Breast epithelium (tissue), 3 donors: ENCODE data around the gene NR5A2.

ENCODE experiments used
- POLR2A ChIP-seq: fragments of 450-650 bp; IDR thresholded peaks from one replicate; pipeline ENCODE4 v1.6.1; 2016; ENCODE audit warnings: antibody characterized with exemption, mild to moderate bottlenecking, moderate library complexity
- TF ChIP-seq, protein P1 (sequence below), 3 donors: fragments of 450-650 bp; IDR thresholded peaks; one replicate each; pipeline ENCODE4 v1.5.1; 2016 to 2017; ENCODE audit warnings: antibody characterized with exemption in 3 of 3, mild to moderate bottlenecking in 3 of 3, moderate library complexity in 3 of 3

DNA sequence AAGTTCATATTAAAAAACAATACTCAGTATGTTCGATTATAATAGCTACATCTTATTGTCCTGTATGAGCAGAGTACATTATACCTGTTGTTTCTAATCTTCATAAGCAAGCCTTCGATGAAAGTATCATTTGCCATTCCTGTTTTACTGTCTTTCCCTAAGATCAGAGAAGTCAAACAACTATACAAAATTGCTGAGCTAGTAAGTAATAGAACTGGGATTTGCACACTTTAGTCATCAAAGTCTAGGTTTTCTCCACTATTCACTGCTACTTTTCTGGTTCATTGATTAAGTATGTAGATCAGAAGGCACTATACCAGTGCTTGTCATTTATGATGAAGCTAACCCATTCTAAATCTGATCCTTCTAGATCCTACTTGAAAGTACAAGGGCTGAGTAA is 108.9 kb downstream of the NR5A2 start:
- TF ChIP-seq POLR2A: no peak
- TF ChIP-seq, protein P1, sequence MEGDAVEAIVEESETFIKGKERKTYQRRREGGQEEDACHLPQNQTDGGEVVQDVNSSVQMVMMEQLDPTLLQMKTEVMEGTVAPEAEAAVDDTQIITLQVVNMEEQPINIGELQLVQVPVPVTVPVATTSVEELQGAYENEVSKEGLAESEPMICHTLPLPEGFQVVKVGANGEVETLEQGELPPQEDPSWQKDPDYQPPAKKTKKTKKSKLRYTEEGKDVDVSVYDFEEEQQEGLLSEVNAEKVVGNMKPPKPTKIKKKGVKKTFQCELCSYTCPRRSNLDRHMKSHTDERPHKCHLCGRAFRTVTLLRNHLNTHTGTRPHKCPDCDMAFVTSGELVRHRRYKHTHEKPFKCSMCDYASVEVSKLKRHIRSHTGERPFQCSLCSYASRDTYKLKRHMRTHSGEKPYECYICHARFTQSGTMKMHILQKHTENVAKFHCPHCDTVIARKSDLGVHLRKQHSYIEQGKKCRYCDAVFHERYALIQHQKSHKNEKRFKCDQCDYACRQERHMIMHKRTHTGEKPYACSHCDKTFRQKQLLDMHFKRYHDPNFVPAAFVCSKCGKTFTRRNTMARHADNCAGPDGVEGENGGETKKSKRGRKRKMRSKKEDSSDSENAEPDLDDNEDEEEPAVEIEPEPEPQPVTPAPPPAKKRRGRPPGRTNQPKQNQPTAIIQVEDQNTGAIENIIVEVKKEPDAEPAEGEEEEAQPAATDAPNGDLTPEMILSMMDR (IDR thresholded peaks at IDR 0.05): no peak
